NCI-H460 (cell line): ENCODE results near the gene INPP5B. TPM values are rescaled to one million over a fixed set of nuclear protein-coding genes. Genes with fewer than 3 reads are reported as not detected.

Experiments used
- small RNA-seq, 2 experiments: library from RNA; depleted of rRNA; stranded (forward); fragments of <200 nt; gene quantifications; one replicate each; pipeline ENCODE3, GENCODE V24; 2014
- total RNA-seq: library from RNA; depleted of rRNA; stranded (reverse); fragments of >200 nt; shearing (Covaris generic); gene quantifications from 2 replicates; pipeline ENCODE4 v1.2.3, GENCODE V29; 2014; rRNA removed

The INPP5B gene
- total RNA-seq, 1 experiment from 2014 or later: 5.6 TPM

Small RNAs within 50 kb of the gene (small RNA-seq; reads per million reads assigned to genes)
- gene RF00017 (0 reads per million in 2 experiments), gene RF00092 (0 reads per million in 2 experiments), gene RNU6-510P (0 reads per million in 2 experiments), gene RNU6-584P (0 reads per million in 2 experiments)

Other genes with a start within 250 kb of the INPP5B start
- gene EPHA10, start 181.9 kb downstream of the INPP5B start, total RNA-seq: 0.05 and 0.43 TPM in 2 replicates
- gene MANEAL, start 153.2 kb downstream of the INPP5B start, total RNA-seq: 3.4 and 3.7 TPM in 2 replicates
- 18.7 and 19.8 TPM in 2 replicates for gene C1orf122, start 139.3 kb downstream of the INPP5B start, total RNA-seq
- 39.3 and 45.6 TPM in 2 replicates for gene YRDC, start 138.8 kb downstream of the INPP5B start, total RNA-seq
- gene MTF1, start 87.5 kb downstream of the INPP5B start, total RNA-seq: 2.6 and 2.9 TPM in 2 replicates
- gene SF3A3, start 43.0 kb upstream of the INPP5B start, total RNA-seq: 54.8 and 56.1 TPM in 2 replicates
- gene FHL3, start 58.5 kb upstream of the INPP5B start, total RNA-seq: 0.92 and 1.2 TPM in 2 replicates
- gene UTP11, start 65.7 kb upstream of the INPP5B start, total RNA-seq: 43.4 and 47.5 TPM in 2 replicates
- gene POU3F1, start 99.7 kb upstream of the INPP5B start, total RNA-seq: not detected in 2 replicates